Neuronal stem cell (in vitro differentiated cells): ENCODE measurements around the gene THBS4.

ENCODE experiments used
- DNase-seq: peaks from one replicate; pipeline ENCODE4 v3.0.0-alpha.2; 2013; ENCODE audit warnings: low spot score
- H2AFZ ChIP-seq: one replicate; pipeline ENCODE4 v1.6.1; 2013; ENCODE audit warnings: mild to moderate bottlenecking, low read length, inconsistent platforms
- H2AK5ac ChIP-seq: 2 replicates; pipeline ENCODE4 v1.6.1; 2013; ENCODE audit warnings: low read depth, mild to moderate bottlenecking, inconsistent platforms, low read length, moderate library complexity, mixed read lengths
- H2BK120ac ChIP-seq: 2 replicates; pipeline ENCODE4 v1.6.1; 2013; ENCODE audit warnings: low read depth, mild to moderate bottlenecking, inconsistent platforms, low read length, moderate library complexity, mixed read lengths
- H2BK12ac ChIP-seq: one replicate; pipeline ENCODE4 v1.6.1; 2013; ENCODE audit warnings: low read length, inconsistent platforms
- H2BK15ac ChIP-seq: 2 replicates; pipeline ENCODE4 v1.6.1; 2013; ENCODE audit warnings: mild to moderate bottlenecking, low read length, inconsistent platforms, mixed read lengths
- H2BK5ac ChIP-seq: one replicate; pipeline ENCODE4 v1.6.1; 2013; ENCODE audit warnings: inconsistent platforms, mild to moderate bottlenecking, low read length, moderate library complexity
- H3K14ac ChIP-seq: one replicate; pipeline ENCODE4 v1.6.1; 2013; ENCODE audit warnings: low read length, inconsistent platforms
- H3K18ac ChIP-seq: 2 replicates; pipeline ENCODE4 v1.6.1; 2013; ENCODE audit warnings: low read length, inconsistent platforms
- H3K23ac ChIP-seq: 2 replicates; pipeline ENCODE4 v1.6.1; 2013; ENCODE audit warnings: low read depth, mild to moderate bottlenecking, mixed read lengths, low read length, inconsistent platforms; ENCODE audit not compliant: poor library complexity
- H3K27ac ChIP-seq: replicated peaks from 3 replicates; pipeline ENCODE4 v1.5.1; 2013; ENCODE audit warnings: low read length, inconsistent platforms
- H3K27me3 ChIP-seq, 3 experiments: 2 replicates each; pipeline ENCODE4 v1.6.1; 2013; ENCODE audit warnings: low read length in 3 of 3, mild to moderate bottlenecking in 2 of 3, inconsistent platforms in 1 of 3, low read depth in 1 of 3, mixed read lengths in 1 of 3, moderate library complexity in 1 of 3; ENCODE audit not compliant: control insufficient read depth in 3 of 3, insufficient read depth in 3 of 3
- H3K36me3 ChIP-seq, 2 donors: replicated peaks in 1 of 2; 2 replicates each; pipeline ENCODE4 v1.6.1; 2013; ENCODE audit warnings: low read length in 2 of 2; ENCODE audit not compliant: control insufficient read depth in 2 of 2, insufficient read depth in 2 of 2
- H3K4ac ChIP-seq: 2 replicates; pipeline ENCODE4 v1.6.1; 2013; ENCODE audit warnings: inconsistent platforms, mild to moderate bottlenecking, low read length, moderate library complexity
- H3K4me1 ChIP-seq, 2 donors: 1 replicate in 1 of 2; 2 replicates in 1 of 2; pipeline ENCODE4 v1.6.1; 2013; ENCODE audit warnings: low read length in 2 of 2, low read depth in 1 of 2; ENCODE audit not compliant: control insufficient read depth in 2 of 2, insufficient read depth in 1 of 2
- H3K4me2 ChIP-seq: one replicate; pipeline ENCODE4 v1.6.1; 2013; ENCODE audit warnings: mild to moderate bottlenecking, low read length, inconsistent platforms; ENCODE audit not compliant: insufficient read depth, poor library complexity, severe bottlenecking
- H3K4me3 ChIP-seq, 2 donors: 2 replicates each; pipeline ENCODE4 v1.5.1; 2013; ENCODE audit warnings: low read length in 2 of 2, mild to moderate bottlenecking in 2 of 2, inconsistent platforms in 1 of 2, moderate library complexity in 1 of 2
- H3K79me1 ChIP-seq: one replicate; pipeline ENCODE4 v1.6.1; 2013; ENCODE audit warnings: low read depth, mild to moderate bottlenecking, inconsistent platforms, low read length, moderate library complexity
- H3K9ac ChIP-seq: one replicate; pipeline ENCODE4 v1.6.1; 2013; ENCODE audit warnings: mild to moderate bottlenecking, low read depth, low read length, inconsistent platforms; ENCODE audit not compliant: poor library complexity
- H3K9me3 ChIP-seq, 2 donors: replicated peaks in 1 of 2; 2 replicates each; pipeline versions ENCODE3 to v1.6.1; 2013; ENCODE audit warnings: low read length in 2 of 2, mild to moderate bottlenecking in 2 of 2, inconsistent platforms in 1 of 2, low read depth in 1 of 2, mixed read lengths in 1 of 2, moderate library complexity in 1 of 2; ENCODE audit not compliant: control insufficient read depth in 2 of 2, insufficient read depth in 1 of 2
- H4K8ac ChIP-seq: one replicate; pipeline ENCODE4 v1.6.1; 2013; ENCODE audit warnings: low read depth, mild to moderate bottlenecking, inconsistent platforms, low read length, moderate library complexity
- H4K91ac ChIP-seq: one replicate; pipeline ENCODE4 v1.6.1; 2013; ENCODE audit warnings: low read length, low read depth, mild to moderate bottlenecking, inconsistent platforms; ENCODE audit not compliant: poor library complexity
- WGBS, 2 donors: extraction: QIAGEN DNeasy Blood & Tissue Kit; methylation state at CpG; one replicate each; pipeline ENCODE4 v1.1.7; 2013; ENCODE audit warnings: missing lambda C conversion rate in 2 of 2, mixed read lengths in 1 of 2; ENCODE audit not compliant: insufficient read length in 2 of 2, insufficient replicate concordance in 1 of 2; ENCODE audit errors: extremely low coverage in 2 of 2; 5-methylcytosine and 5-hydroxymethylcytosine counted together

THBS4 gene

GRCh38 chr5:80119372-80119771, 84.2 kb downstream of the THBS4 start:
- Histone ChIP-seq H3K79me1 (no peaks in the 10 kb centered on the region), H2AFZ (no peak overlapping the region), H3K14ac (no peak overlapping the region), H4K8ac (no peak overlapping the region), H3K4me2 (no peak overlapping the region), H2BK5ac (no peak overlapping the region), H3K4ac (no peak overlapping the region), H2BK15ac (no peak overlapping the region), H3K23ac (no peak overlapping the region), H3K27me3 (peaks cover 0 to 9% (median 0%) of the 10 kb centered on the region in 3 experiments), H2BK12ac (no peak overlapping the region), H3K4me1 (peaks cover 0 to 2% of the 10 kb centered on the region in 2 donors), H3K36me3 (no peaks in the 10 kb centered on the region), H3K9me3 (peaks cover 0 to 5% of the 10 kb centered on the region in 2 donors), H3K18ac (no peak overlapping the region), H3K9ac (no peak overlapping the region), H4K91ac (no peak overlapping the region), H2BK120ac (no peak overlapping the region), H3K4me3 (no peak overlapping the region), H2AK5ac (no peak overlapping the region), H3K27ac (no peak overlapping the region)
- no peak for DNase-seq
- no CpG with 5 or more reads among the region's 2 CpGs for WGBS, 2 donors

DNA sequence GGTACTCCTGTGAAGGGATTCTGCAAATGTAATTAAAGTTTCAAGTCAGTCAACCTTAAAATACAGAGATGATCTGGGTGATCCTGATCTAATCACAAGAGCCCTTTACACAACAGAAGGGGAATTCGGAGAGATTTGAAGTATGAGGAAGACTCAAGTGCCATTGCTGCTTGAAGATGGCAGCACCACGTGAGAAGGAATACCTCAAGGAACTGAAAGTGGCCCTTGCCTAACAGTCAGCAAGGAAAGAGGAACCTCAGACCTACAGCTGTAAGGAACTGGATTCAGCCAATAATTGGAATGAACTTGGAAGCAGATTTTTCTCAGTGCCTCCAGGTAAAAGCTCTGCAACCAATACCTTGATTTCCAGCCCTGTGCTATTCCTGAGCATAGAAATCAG, 87.4 kb downstream of the THBS4 start:
- Histone ChIP-seq H3K4ac (no peak overlapping the region), H3K4me3 (no peak overlapping the region), H4K8ac (no peak overlapping the region), H3K27ac (no peak overlapping the region), H3K9ac (no peak overlapping the region), H2BK120ac (no peak overlapping the region), H2BK5ac (no peak overlapping the region), H2AFZ (no peak overlapping the region), H2BK15ac (no peak overlapping the region), H2BK12ac (no peak overlapping the region), H3K36me3 (no peaks in the 10 kb centered on the region), H3K9me3 (peaks cover 2 to 6% of the 10 kb centered on the region in 2 donors), H3K79me1 (no peaks in the 10 kb centered on the region), H3K4me1 (no peaks in the 10 kb centered on the region), H4K91ac (no peak overlapping the region), H3K4me2 (no peak overlapping the region), H3K14ac (no peak overlapping the region), H2AK5ac (no peak overlapping the region), H3K27me3 (no peaks in the 10 kb centered on the region), H3K18ac (no peak overlapping the region), H3K23ac (no peak overlapping the region)
- WGBS, 2 donors: no CpG with 5 or more reads among the region's 2 CpGs
- DNase-seq: no peak

DNA sequence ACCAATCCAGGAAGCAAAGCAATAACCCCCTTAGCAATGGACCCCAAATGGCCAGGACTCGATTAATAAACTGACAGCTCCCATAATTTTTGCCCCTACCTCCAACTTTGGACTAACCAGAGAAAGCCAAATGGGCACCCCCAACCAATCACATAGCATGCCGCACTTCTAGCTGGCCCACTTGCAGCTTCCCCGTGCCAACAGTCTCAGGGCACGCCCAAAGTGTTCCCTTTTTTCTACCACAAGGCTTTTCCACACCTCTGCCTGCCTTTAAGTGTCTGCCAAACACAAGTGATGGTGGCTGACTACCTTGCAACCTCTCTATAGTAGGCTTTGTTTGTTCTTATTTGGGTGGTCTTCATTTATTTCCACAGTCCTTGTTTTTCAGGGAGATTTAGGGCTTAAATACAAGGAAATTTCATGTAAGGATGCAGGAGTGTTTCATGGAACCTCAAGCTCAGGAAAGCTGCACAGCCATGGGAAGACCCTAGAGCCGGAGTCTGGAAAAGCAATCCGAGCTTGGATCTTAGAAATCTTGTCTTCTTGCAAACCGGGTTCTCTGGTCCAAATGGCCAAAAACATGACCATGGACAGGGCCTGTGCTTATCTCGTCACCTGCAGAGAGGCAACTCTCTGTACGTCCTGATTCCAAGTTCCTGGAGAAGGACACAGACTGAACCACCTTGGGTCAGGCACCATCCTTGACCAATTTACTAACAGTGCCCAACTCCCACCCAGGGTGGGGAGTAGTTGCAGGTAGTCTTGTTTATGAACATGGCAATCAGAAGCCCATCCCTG, 89.2 kb downstream of the THBS4 start:
- no peak for DNase-seq
- no peak overlapping the region for H2AK5ac ChIP-seq
- H2BK120ac ChIP-seq: no peak overlapping the region
- no peak overlapping the region for H3K18ac ChIP-seq
- H3K27ac ChIP-seq: no peak overlapping the region
- H3K4me2 ChIP-seq: no peak overlapping the region
- no peaks in the 10 kb centered on the region for H3K36me3 ChIP-seq
- no peak overlapping the region for H2BK15ac ChIP-seq
- H4K91ac ChIP-seq: no peak overlapping the region
- H3K14ac ChIP-seq: no peak overlapping the region
- H3K4ac ChIP-seq: no peak overlapping the region
- H3K9ac ChIP-seq: no peak overlapping the region
- H3K23ac ChIP-seq: no peak overlapping the region
- no peak overlapping the region for H2BK5ac ChIP-seq
- no peak overlapping the region for H3K4me3 ChIP-seq
- H3K4me1 ChIP-seq: peaks cover 2 to 5% of the 10 kb centered on the region in 2 donors
- H3K79me1 ChIP-seq: no peaks in the 10 kb centered on the region
- H3K9me3 ChIP-seq: peaks cover 2 to 6% of the 10 kb centered on the region in 2 donors
- no peaks in the 10 kb centered on the region for H3K27me3 ChIP-seq
- no peak overlapping the region for H2BK12ac ChIP-seq
- WGBS, 2 donors: no CpG with 5 or more reads among the region's 9 CpGs
- no peak overlapping the region for H4K8ac ChIP-seq
- H2AFZ ChIP-seq: no peak overlapping the region

GRCh38 chr5:80125022-80125961, 90.1 kb downstream of the THBS4 start:
- no peak overlapping the region for H2AFZ ChIP-seq
- H4K91ac ChIP-seq: no peak overlapping the region
- H3K23ac ChIP-seq: no peak overlapping the region
- no peaks in the 10 kb centered on the region for H3K79me1 ChIP-seq
- H2BK15ac ChIP-seq: no peak overlapping the region
- no peak overlapping the region for H3K4ac ChIP-seq
- no peak overlapping the region for H2AK5ac ChIP-seq
- H3K18ac ChIP-seq: no peak overlapping the region
- H3K9me3 ChIP-seq: peaks cover 2 to 6% of the 10 kb centered on the region in 2 donors
- H2BK120ac ChIP-seq: no peak overlapping the region
- H4K8ac ChIP-seq: no peak overlapping the region
- no peak overlapping the region for H3K4me2 ChIP-seq
- H3K36me3 ChIP-seq: no peaks in the 10 kb centered on the region
- H3K14ac ChIP-seq: no peak overlapping the region
- peaks cover 2 to 5% of the 10 kb centered on the region in 2 donors for H3K4me1 ChIP-seq
- no peak overlapping the region for H3K27ac ChIP-seq
- DNase-seq: no peak
- WGBS, 2 donors: 100% methylated on average over 1 of the region's 11 CpGs; no CpG with 5 or more reads in 1 of the 2 donors
- H3K27me3 ChIP-seq: no peaks in the 10 kb centered on the region
- no peak overlapping the region for H3K9ac ChIP-seq
- no peak overlapping the region for H2BK12ac ChIP-seq
- no peak overlapping the region for H2BK5ac ChIP-seq
- H3K4me3 ChIP-seq: no peak overlapping the region
